ENCODE measurements around the gene S100A9. TPM values are rescaled to one million over a fixed set of nuclear protein-coding genes. Genes with fewer than 3 reads are reported as not detected.

The S100A9 gene
- total RNA-seq, 1 donor from 2014 or later = 88.6 TPM

DNA sequence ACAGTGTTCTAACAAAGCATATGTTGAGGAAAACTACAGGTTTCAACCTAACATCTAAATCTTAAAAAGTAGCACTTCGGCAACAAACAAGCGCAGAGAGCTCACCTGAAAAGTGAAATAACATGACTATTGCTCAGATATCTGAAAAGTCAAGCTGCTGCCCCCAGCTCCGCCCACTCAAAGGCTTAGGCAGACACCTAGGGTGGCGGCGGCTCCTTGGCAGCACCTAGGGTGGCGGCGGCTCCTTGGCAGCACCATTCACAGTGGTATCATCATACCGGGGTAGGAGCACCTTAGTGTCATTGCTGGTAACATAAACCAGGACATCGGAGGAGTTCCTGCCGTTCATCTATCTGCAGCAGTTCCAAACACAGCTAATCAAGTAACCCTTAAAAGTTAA, 21.9 kb downstream of the S100A9 start:
- no peak for DNase-seq (ENCODE audit: low read depth)
- TF ChIP-seq, protein P1, sequence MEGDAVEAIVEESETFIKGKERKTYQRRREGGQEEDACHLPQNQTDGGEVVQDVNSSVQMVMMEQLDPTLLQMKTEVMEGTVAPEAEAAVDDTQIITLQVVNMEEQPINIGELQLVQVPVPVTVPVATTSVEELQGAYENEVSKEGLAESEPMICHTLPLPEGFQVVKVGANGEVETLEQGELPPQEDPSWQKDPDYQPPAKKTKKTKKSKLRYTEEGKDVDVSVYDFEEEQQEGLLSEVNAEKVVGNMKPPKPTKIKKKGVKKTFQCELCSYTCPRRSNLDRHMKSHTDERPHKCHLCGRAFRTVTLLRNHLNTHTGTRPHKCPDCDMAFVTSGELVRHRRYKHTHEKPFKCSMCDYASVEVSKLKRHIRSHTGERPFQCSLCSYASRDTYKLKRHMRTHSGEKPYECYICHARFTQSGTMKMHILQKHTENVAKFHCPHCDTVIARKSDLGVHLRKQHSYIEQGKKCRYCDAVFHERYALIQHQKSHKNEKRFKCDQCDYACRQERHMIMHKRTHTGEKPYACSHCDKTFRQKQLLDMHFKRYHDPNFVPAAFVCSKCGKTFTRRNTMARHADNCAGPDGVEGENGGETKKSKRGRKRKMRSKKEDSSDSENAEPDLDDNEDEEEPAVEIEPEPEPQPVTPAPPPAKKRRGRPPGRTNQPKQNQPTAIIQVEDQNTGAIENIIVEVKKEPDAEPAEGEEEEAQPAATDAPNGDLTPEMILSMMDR (conservative IDR thresholded peaks at IDR 0.05; ENCODE audit: low read depth, low read length) = no peak
- no peak overlapping the region for H3K4me3 ChIP-seq (ENCODE audit: low read depth, low read length)

DNA sequence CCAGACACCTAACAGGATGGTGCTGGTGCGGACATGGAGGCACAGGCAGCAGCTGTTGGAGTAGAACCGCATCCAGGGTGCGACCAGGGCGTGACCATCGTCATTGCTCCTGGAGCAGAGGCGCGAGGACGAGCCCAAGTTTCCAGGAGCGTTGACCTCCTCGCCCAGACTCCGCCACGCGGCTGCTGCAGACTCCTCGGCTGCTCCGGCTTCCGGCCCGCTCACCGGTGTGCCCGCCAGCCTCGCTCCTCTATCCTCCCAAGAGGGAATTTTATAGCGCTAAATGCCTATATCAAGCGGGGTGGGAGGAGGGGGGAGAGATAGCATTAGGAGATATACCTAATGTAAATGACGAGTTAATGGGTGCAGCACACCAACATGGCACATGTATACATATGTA, 23.1 kb downstream of the S100A9 start:
- DNase-seq (ENCODE audit: low read depth) = no peak
- TF ChIP-seq, protein P1 (conservative IDR thresholded peaks at IDR 0.05; ENCODE audit: low read depth, low read length) = no peak
- H3K4me3 ChIP-seq (ENCODE audit: low read depth, low read length) = no peak overlapping the region

DNA sequence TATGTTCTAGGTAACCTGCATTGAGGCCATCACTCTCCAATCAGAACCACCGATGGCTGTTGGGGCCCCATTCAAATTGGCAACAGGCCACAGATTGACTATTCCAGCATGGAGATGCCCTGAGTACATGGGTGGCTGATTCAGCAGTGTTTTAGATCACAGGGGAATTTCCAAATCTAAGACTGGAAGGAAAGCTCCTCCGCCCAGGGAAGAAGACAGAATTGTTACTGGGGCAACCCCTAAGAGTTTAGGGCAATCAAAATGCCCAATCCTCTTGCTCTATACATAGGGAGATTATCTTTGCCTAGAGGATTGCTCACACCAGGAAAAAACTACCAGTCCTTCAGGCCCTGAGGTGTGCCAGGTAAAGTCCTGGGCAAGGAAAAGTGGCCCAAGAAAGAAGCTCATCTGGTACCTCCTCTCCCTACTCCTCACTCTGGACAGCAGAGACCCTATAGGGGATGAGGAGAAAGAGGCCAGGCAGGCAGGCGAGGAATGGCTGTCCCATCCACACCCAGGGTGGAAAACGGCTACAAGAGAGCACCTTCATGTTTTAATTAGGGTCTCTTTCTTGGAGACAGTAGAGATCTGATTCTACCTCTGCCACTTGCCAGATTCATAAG, 27.4 kb downstream of the S100A9 start:
- no peak for DNase-seq (ENCODE audit: low read depth)
- TF ChIP-seq, protein P1 (conservative IDR thresholded peaks at IDR 0.05; ENCODE audit: low read depth, low read length) = no peak
- H3K4me3 ChIP-seq (ENCODE audit: low read depth, low read length) = no peak overlapping the region

DNA sequence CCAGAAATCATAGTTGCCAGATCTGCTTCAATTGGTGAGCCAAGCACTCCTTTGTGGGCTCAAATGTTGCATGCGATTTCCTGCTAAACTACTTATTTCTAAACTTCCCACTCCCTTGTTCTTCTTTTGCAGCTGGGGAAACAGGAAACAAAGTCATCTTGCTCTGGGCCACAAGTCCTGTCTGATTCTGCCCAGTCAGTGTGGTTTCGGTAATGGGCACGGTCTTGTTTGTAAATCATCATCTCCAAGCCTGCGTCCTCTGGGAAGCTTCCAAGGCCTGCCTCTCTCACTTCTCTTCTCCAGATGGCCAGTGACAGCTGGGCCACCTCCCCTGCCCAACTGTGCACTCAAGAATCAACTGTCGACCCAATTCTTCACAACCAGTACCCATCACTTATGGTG, 28.8 kb downstream of the S100A9 start:
- no peak overlapping the region for H3K4me3 ChIP-seq (ENCODE audit: low read depth, low read length)
- no peak for DNase-seq (ENCODE audit: low read depth)
- TF ChIP-seq, protein P1 (conservative IDR thresholded peaks at IDR 0.05; ENCODE audit: low read depth, low read length) = no peak

DNA sequence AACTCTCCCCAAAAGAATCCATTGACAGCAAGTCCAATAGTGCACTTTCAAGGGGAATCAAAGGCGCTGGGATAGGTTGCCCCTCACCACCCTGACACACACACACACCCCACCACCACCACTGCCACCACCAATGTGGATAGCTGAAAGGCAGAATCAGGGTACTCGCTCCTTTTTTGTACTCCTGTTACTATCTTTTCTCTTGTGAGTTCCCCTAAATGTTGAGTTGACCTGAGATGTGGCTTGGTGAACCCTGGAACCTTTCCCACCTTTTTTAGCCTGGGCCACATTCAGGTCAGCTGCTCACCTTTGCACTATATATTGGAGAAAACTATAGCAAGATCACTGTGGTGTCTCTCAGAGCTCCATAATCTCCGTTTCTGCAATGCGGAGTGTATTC, 29.3 kb downstream of the S100A9 start:
- DNase-seq (ENCODE audit: low read depth) = no peak
- H3K4me3 ChIP-seq (ENCODE audit: low read depth, low read length) = no peak overlapping the region
- TF ChIP-seq, protein P1 (conservative IDR thresholded peaks at IDR 0.05; ENCODE audit: low read depth, low read length) = no peak

DNA sequence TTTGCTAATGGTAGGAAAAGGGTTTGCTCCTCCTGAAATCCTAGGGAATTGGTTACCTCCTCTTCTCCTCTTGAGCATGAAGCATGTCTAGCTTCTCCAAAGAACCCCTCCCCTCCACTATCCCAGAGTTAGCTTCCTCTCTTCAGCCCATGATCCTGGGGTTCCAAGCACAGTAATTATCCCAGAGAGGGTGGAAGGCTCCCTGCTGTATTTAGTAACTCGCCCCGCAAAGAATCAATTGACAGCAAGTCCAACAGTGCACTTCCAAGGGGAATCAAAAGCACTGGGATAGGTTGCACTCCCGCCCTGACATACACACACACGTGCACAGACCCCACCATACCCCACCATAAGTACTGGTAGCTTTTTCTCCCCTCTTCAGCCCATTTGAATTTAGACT, 30.1 kb downstream of the S100A9 start:
- H3K4me3 ChIP-seq (ENCODE audit: low read depth, low read length) = no peak overlapping the region
- TF ChIP-seq, protein P1 (conservative IDR thresholded peaks at IDR 0.05; ENCODE audit: low read depth, low read length) = no peak
- DNase-seq (ENCODE audit: low read depth) = no peak

DNA sequence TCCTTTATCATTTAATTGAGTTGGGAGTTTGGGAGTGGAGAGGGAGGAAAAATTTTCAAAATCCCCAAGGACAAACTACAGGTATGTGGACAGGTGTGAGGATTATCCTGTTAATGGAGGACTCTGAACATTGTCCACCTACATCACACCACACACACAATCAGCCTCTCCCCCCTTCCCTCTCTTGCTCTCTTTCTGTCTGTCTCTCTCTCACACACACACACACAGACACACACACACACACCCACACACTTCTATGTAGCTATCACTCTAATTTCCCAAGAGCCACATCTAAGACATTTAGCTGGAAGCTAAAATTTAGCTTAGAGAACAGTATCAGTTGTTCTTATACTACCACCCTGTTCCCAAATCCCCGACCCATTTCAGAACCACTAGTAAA, 31.7 kb downstream of the S100A9 start:
- DNase-seq (ENCODE audit: low read depth) = no peak
- TF ChIP-seq, protein P1 (conservative IDR thresholded peaks at IDR 0.05; ENCODE audit: low read depth, low read length) = no peak
- no peak overlapping the region for H3K4me3 ChIP-seq (ENCODE audit: low read depth, low read length)

Measured in epithelial cell of proximal tubule (primary cell).